MCF 10A (cell line): ENCODE results near the gene GNB2. TPM values are rescaled to one million over a fixed set of nuclear protein-coding genes. Genes with fewer than 3 reads are reported as not detected.
A peak's percentile ranks its signal among the peaks of the same experiment; 100 is the strongest.

ENCODE experiments used
- BruUV-seq: library from RNA; stranded (reverse); fragments of 400-500 nt; replicated peaks from 2 replicates; lab custom pipeline; 2021; lab: Mats Ljungman, UMichigan
- CTCF ChIA-PET: fragments of 300-600 bp; sonication (Branson Sonifier 250); formaldehyde crosslinking; extraction: SDS; loops from one replicate; lab custom pipeline; 2021; ENCODE audit warnings: antibody characterized with exemption, inconsistent platforms; lab: Yijun Ruan, JAX
- POLR2A ChIA-PET: fragments of 300-600, 350-650 bp; sonication (Branson Sonifier 250); formaldehyde crosslinking; extraction: SDS; loops from one replicate; lab custom pipeline; 2020; ENCODE audit warnings: antibody characterized with exemption, inconsistent platforms; lab: Yijun Ruan, JAX
- DNase-seq: peaks from one replicate; pipeline ENCODE4 v3.0.0-alpha.2; 2018; ENCODE audit not compliant: unreplicated experiment
- H3K27ac Mint-ChIP-seq: one replicate; pipeline ENCODE4 v1.8.0; 2022; ENCODE audit warnings: mild to moderate bottlenecking, low read depth, mixed read lengths; ENCODE audit not compliant: unreplicated experiment
- H3K27me3 Mint-ChIP-seq: one replicate; pipeline ENCODE4 v1.8.0; 2022; ENCODE audit warnings: mixed read lengths; ENCODE audit not compliant: insufficient read depth, unreplicated experiment
- H3K36me3 Mint-ChIP-seq: one replicate; pipeline ENCODE4 v1.8.0; 2022; ENCODE audit warnings: mild to moderate bottlenecking, moderate library complexity, mixed read lengths; ENCODE audit not compliant: insufficient read depth, unreplicated experiment
- H3K4me1 Mint-ChIP-seq: one replicate; pipeline ENCODE4 v1.8.0; 2022; ENCODE audit warnings: mixed read lengths; ENCODE audit not compliant: insufficient read depth, unreplicated experiment
- H3K4me3 Mint-ChIP-seq: one replicate; pipeline ENCODE4 v1.8.0; 2022; ENCODE audit warnings: mild to moderate bottlenecking, moderate library complexity, mixed read lengths; ENCODE audit not compliant: unreplicated experiment
- H3K9me3 Mint-ChIP-seq: one replicate; pipeline ENCODE4 v1.8.0; 2022; ENCODE audit warnings: mixed read lengths; ENCODE audit not compliant: unreplicated experiment
- intact Hi-C: fragments of 100-400 bp; cut with micrococcal nuclease; formaldehyde crosslinking; loops from 2 replicates; pipeline ENCODE4 v1.14.1; 2022
- total RNA-seq: library from RNA; stranded (reverse); gene quantifications from 2 replicates; pipeline ENCODE4 v1.2.3, GENCODE V29; 2022
- TF ChIP-seq, protein P1 (sequence below): fragments of 200-600 bp; IDR thresholded peaks from one replicate; pipeline ENCODE4 v1.8.0; 2022; ENCODE audit warnings: antibody characterized with exemption, mild to moderate bottlenecking; ENCODE audit not compliant: unreplicated experiment

Gene GNB2
- total RNA-seq, 1 experiment from 2014 or later: 201 TPM

DNA sequence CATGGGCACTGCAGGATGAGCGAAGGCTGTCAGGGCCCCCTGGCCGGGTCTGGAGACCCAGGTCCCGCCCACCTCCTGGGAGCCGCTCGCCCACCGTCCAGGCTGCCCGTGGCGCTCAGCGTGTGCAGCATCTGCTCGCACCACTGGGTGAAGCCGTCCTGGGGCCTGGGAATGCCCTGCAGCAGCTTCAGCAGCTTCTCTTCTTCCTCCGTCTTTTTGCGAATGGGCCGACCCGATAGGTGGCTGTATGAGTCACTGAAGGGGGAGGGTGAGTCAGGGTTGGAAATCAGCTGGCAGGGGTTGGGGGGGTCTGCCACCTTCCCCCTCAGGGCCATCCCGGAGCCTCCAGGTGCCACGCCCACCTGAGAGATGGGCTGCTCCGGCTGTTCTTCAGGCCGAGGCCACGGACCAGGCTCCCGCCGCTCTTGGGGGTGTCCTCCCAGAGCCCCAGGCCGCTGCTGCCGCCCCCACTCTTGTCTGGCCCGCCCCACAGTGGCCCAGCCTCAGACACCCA is 8.7 kb downstream of the GNB2 start:
- no peaks in the 10 kb centered on the region for H3K27me3 Mint-ChIP-seq
- DNase-seq: peak; percentile 36
- H3K36me3 Mint-ChIP-seq: peaks cover 60% of the 10 kb centered on the region
- TF ChIP-seq, protein P1, sequence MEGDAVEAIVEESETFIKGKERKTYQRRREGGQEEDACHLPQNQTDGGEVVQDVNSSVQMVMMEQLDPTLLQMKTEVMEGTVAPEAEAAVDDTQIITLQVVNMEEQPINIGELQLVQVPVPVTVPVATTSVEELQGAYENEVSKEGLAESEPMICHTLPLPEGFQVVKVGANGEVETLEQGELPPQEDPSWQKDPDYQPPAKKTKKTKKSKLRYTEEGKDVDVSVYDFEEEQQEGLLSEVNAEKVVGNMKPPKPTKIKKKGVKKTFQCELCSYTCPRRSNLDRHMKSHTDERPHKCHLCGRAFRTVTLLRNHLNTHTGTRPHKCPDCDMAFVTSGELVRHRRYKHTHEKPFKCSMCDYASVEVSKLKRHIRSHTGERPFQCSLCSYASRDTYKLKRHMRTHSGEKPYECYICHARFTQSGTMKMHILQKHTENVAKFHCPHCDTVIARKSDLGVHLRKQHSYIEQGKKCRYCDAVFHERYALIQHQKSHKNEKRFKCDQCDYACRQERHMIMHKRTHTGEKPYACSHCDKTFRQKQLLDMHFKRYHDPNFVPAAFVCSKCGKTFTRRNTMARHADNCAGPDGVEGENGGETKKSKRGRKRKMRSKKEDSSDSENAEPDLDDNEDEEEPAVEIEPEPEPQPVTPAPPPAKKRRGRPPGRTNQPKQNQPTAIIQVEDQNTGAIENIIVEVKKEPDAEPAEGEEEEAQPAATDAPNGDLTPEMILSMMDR: no peak
- H3K4me3 Mint-ChIP-seq: no peak overlapping the region
- ChIA-PET POLR2A (interaction anchor here (1.0 to 3.7 kb wide), 3 partner anchors 11 to 96 kb away, joined by 5 to 24 read pairs (median 6); partner anchors contain the start of genes FBXO24, GIGYF1, LRCH4 and POP7), CTCF (interaction anchor here (0.6 to 10.0 kb wide), 4 partner anchors 9 to 387 kb away, joined by 3 to 103 read pairs (median 3); no protein-coding TSS in a partner anchor)
- intact Hi-C loops: no loop called here
- no TSS peak for BruUV-seq
- H3K4me1 Mint-ChIP-seq: peaks cover 7% of the 10 kb centered on the region
- no peaks in the 10 kb centered on the region for H3K9me3 Mint-ChIP-seq
- no peak overlapping the region for H3K27ac Mint-ChIP-seq

DNA sequence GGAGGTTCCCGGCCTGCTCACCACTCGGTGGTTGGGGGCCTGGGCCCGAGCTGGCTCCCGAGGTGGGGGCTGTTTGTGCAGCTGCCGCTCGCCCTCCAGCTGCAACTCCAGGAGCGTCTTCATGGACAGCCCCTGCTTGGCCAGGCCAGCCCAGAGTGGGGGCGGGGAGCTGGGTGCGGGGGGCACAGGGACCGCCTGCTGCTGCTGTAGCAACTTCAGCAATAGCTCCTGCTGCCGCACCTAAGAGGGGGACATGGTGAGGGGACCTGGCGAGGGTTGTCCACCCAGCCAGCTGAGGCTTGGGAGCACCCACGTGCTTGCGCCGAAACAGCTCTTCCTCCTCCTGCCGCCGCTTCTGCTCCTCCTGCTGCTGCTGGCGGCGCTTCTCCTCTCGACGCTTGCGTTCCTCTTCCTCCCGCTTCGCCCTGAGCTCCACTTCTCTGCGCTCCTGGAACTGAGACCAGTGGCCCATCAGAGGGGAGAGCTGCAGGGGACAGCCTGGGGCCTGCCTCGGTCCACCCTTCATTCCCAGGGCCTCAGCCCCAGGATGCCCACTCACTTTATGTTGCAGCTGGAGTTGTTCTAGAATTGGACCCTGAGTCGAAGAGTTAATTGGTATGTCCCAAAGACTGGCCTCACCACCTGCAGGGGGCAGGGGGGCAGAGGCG is 9.6 kb downstream of the GNB2 start:
- no TSS peak for BruUV-seq
- CTCF ChIA-PET: interaction anchor here (0.6 to 10.0 kb wide), 3 partner anchors 8 to 119 kb away, joined by 3 to 103 read pairs (median 3); no protein-coding TSS in a partner anchor
- intact Hi-C loops: no loop called here
- no peak overlapping the region for H3K27ac Mint-ChIP-seq
- no peaks in the 10 kb centered on the region for H3K9me3 Mint-ChIP-seq
- POLR2A ChIA-PET: interaction anchor here (1.0 to 3.7 kb wide), 3 partner anchors 11 to 98 kb away, joined by 3 to 24 read pairs (median 6); partner anchors contain the start of genes GIGYF1 and POP7
- no peak overlapping the region for H3K4me3 Mint-ChIP-seq
- peaks cover 7% of the 10 kb centered on the region for H3K4me1 Mint-ChIP-seq
- no peak for DNase-seq
- TF ChIP-seq, protein P1: no peak
- H3K36me3 Mint-ChIP-seq: peaks cover 60% of the 10 kb centered on the region
- H3K27me3 Mint-ChIP-seq: no peaks in the 10 kb centered on the region

DNA sequence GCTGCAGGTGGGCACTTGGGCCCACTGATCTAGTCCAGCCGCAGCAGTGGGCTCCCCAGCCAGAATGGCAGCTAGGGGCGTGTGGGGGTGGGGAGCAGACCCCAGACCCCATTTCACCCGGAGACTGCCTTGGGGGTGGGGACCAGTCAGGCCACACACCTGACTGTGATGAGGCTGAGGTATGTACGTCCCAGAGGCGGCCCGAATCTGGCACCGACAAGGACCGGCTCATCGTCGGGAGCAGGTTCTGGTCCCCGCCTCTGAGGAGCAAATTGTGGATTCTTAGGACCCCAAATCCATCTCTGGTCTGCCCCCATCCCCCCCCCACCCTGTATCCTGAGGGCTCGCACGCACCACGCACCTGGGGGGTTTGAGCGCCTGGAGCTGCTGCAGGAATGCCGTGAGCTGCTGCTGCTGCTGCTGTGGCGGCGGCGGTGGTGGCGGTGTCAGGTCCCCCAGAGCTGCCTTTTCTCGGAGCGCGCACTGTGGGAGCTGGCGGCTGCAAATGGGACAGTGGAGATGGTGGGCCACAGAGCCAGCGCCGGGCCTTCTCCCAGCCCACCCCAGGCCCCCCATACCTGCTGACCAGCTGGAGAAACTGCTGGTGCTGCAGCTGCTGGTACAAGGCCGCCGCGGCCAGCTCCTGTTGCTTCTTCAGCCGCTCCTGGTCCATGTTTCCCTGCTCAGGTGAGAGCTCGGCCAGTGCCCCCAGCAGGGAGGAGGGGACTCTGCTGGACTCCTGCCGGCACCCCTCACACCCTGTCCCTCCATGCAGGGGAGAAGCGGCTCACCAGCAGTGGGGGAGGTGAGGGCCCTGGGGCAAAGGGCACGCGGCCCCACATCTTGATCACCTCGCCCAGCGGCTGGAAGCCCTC is 10.4 kb downstream of the GNB2 start:
- no peaks in the 10 kb centered on the region for H3K27me3 Mint-ChIP-seq
- no peak overlapping the region for H3K4me3 Mint-ChIP-seq
- intact Hi-C loops: no loop called here
- no peak overlapping the region for H3K27ac Mint-ChIP-seq
- H3K4me1 Mint-ChIP-seq: peaks cover 7% of the 10 kb centered on the region
- H3K9me3 Mint-ChIP-seq: no peaks in the 10 kb centered on the region
- POLR2A ChIA-PET: interaction anchor here (0.8 to 3.7 kb wide), 3 partner anchors 10 to 192 kb away, joined by 3 to 24 read pairs (median 3); partner anchors contain the start of gene GIGYF1
- TF ChIP-seq, protein P1: no peak
- CTCF ChIA-PET: interaction anchor here (0.6 to 10.0 kb wide), 3 partner anchors 8 to 120 kb away, joined by 3 to 103 read pairs (median 3); no protein-coding TSS in a partner anchor
- BruUV-seq: no TSS peak
- H3K36me3 Mint-ChIP-seq: peaks cover 59% of the 10 kb centered on the region
- DNase-seq: no peak
